ENCODE measurements around the gene NPY4R.
"Not testable (repeated sequence)": the region's sequence is repeated elsewhere in the genome, so short reads cannot be mapped to it uniquely, and the experiment has no call there.

DNA sequence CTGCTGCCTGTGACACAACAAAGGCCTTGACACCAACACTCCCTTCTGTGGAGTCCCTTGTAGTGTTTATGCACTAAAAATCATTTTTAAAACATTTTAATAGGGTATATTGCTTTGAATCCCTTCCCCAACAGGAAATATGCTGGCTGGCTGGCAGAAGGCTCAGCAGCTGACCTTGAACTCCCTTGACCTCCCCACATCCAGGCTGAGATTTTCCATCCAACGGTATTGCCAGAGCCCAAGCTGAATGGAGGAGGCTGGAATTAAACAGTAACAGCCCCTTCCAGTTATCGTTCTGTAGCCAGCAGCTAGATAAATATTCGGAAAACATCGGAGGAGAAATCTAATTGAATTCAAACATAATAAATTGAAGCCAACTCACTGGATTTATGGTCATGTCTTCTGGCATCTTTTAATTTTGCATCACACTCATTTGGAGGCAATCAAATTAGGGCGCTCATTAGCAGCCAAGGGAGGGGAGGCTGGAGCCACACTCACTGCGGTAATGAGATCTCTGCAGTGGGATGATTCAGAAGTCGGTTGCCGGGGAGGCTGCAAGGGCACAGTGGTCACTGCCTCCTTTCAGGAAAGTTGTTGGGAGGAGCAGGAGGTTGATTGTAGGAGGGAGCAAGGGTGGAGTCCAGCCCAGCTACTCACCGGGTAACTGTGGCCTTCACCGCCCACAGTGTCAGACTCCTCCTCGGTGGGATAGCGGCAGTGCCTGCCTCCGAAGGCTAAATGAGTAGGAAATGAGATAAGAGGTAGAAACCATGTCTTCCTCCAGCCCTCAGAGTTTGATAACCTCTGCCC is 46.0 kb downstream of the NPY4R start:
- not testable (repeated sequence) for TF ChIP-seq CTCF (IDR thresholded peaks at IDR 0.05; ENCODE audit: insufficient read depth, low read depth, low read length); EZH2 (IDR thresholded peaks at IDR 0.05; ENCODE audit: insufficient read depth, low read length)

Data from astrocyte (in vitro differentiated cells and primary cell).